Psoas muscle (tissue), 8 donors: Measurements from ENCODE around the gene CCDC8. TPM values are rescaled to one million over a fixed set of nuclear protein-coding genes. Genes with fewer than 3 reads are reported as not detected.
A peak's percentile ranks its signal among the peaks of the same experiment; 100 is the strongest.

Experiments used
- ATAC-seq, 4 donors: fragments of 200-7000 bp; cut with Tn5 transposase; one replicate each; pipeline ENCODE4 v1.9.1; 2020; ENCODE audit warnings: moderate library complexity in 3 of 4, mild to moderate bottlenecking in 2 of 4
- DNase-seq, 2 donors: peaks; one replicate each; pipeline ENCODE4 v3.0.0-alpha.2; 2020
- H3K27ac ChIP-seq: fragments of 200-600 bp; one replicate; pipeline ENCODE4 v1.8.0; 2022
- H3K27me3 ChIP-seq, 3 donors: fragments of 200-600 bp in 1 of 3; one replicate each; pipeline versions ENCODE4 v1.6.1 to v1.8.0; 2013 to 2022; ENCODE audit warnings: low read length in 2 of 3, mild to moderate bottlenecking in 2 of 3, moderate library complexity in 1 of 3; ENCODE audit not compliant: insufficient read depth in 3 of 3
- H3K36me3 ChIP-seq, 2 donors: fragments of 200-600 bp in 1 of 2; one replicate each; pipeline versions ENCODE4 v1.6.1 to v1.8.0; 2013 to 2022; ENCODE audit warnings: low read depth in 1 of 2, mild to moderate bottlenecking in 1 of 2, moderate library complexity in 1 of 2; ENCODE audit not compliant: insufficient read depth in 1 of 2
- H3K4me1 ChIP-seq: fragments of 200-600 bp; one replicate; pipeline ENCODE4 v1.8.0; 2022
- H3K4me3 ChIP-seq: fragments of 200-600 bp; one replicate; pipeline ENCODE4 v1.8.0; 2022; ENCODE audit warnings: mild to moderate bottlenecking
- H3K9me3 ChIP-seq: fragments of 200-600 bp; one replicate; pipeline ENCODE4 v1.8.0; 2022
- CTCF ChIP-seq: fragments of 200-600 bp; IDR thresholded peaks from one replicate; pipeline ENCODE4 v1.8.0; 2022; ENCODE audit warnings: antibody characterized with exemption
- WGBS, 3 donors: extraction: QIAGEN DNeasy Blood & Tissue Kit; methylation state at CpG; one replicate each; pipeline versions ENCODE4 v1.1.6 to v1.1.7; 2013; 5-methylcytosine and 5-hydroxymethylcytosine counted together
- intact Hi-C, 2 donors: fragments of 100-400 bp; cut with DNase I; formaldehyde crosslinking; loops; one replicate each; pipeline versions ENCODE4 v1.11.0 to v1.14.2; 2022
- polyA plus RNA-seq, 3 donors: library from polyadenylated mRNA; stranded (reverse); fragments of 200-250 nt; gene quantifications; one replicate each; pipeline ENCODE4 v1.2.3, GENCODE V29; 2013
- total RNA-seq, 4 donors: library from RNA; stranded (reverse); fragmentation: NEBNext Ultra II Directional in 2 of 4; extraction: Animal tissue kit (Norgen Biotek cat#: 25700) in 2 of 4; gene quantifications; one replicate each; pipeline versions ENCODE4 v1.2.1 to v1.2.4, GENCODE V29; 2021 to 2023
- donor health status: healthy with polysubstance abuse.
- donor health status: DM: no; HTN: no; CAD: no; lungs with moderate emphysema.
- donor health status: Bipolar disorder and iron deficiency.
- donor health status: healthy.
- donor health status: DM: yes; HTN: yes; CAD: no.
- donor health status: DM: no; HTN: no; CAD: no.
- donor health status: DM: no; HTN: no; CAD: no.
- donor health status: DM: yes; HTN: yes; CAD: no.

Gene CCDC8
- total and polyA plus RNA-seq, 7 donors, result 0.51 to 7.0 (median 1.6) TPM

- no peak for TF ChIP-seq CTCF
- 86 to 90% (median 87%) methylated on average over 15 of the region's 15 CpGs for WGBS, 3 donors
- Histone ChIP-seq H3K27me3 (no peaks in the 10 kb centered on the region), H3K36me3 (peaks cover 3 to 58% of the 10 kb centered on the region in 2 donors), H3K9me3 (no peaks in the 10 kb centered on the region), H3K27ac (no peak overlapping the region), H3K4me3 (no peak overlapping the region), H3K4me1 (peaks cover 29% of the 10 kb centered on the region)
- DNase-seq, result no peak
- ATAC-seq, result no peak
- intact Hi-C loops, result no loop called here
Observed at GRCh38 chr19:46381756-46382345, 31.5 kb downstream of the CCDC8 start.

- no peak for TF ChIP-seq CTCF
- Histone ChIP-seq H3K27me3 (no peaks in the 10 kb centered on the region), H3K4me3 (no peak overlapping the region), H3K4me1 (peaks cover 29% of the 10 kb centered on the region), H3K27ac (no peak overlapping the region), H3K9me3 (no peaks in the 10 kb centered on the region), H3K36me3 (peaks cover 3 to 59% of the 10 kb centered on the region in 2 donors)
- intact Hi-C loops, result no loop called here
- no peak for DNase-seq
- no peak for ATAC-seq
- 93 to 100% (median 99%) methylated on average over 2 of the region's 2 CpGs for WGBS, 3 donors
Observed at GRCh38 chr19:46381346-46381745, 32.0 kb downstream of the CCDC8 start.

DNA sequence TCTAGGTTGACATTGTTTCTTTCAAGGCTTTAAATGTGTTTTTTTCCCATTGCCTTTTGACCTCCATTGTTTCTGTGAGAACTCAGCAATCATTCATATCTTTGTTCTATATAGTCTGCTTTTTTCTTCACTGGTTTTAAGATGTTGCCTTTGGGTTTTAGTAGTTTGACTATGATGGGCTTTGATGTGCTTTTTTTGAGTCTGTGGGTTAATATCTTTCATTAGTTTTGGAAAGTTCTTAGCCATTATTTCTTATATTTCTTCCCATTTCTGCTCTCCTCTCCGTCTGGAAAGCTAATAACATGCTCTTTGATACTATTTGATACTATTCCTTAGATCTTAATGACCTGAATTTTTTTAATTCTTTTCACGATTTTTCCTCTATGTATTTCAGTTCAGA, 32.7 kb downstream of the CCDC8 start:
- H3K4me3 ChIP-seq, result peak overlapping the region; percentile 35
- WGBS, 3 donors, result 93 to 97% (median 94%) methylated on average over 2 of the region's 2 CpGs
- no peak for DNase-seq
- ATAC-seq, result no peak
- H3K9me3 ChIP-seq, result no peaks in the 10 kb centered on the region
- peaks cover 0 to 64% of the 10 kb centered on the region in 2 donors for H3K36me3 ChIP-seq
- H3K27ac ChIP-seq, result peak overlapping the region; percentile 59
- no peak for TF ChIP-seq CTCF
- H3K27me3 ChIP-seq, result no peaks in the 10 kb centered on the region
- peaks cover 29% of the 10 kb centered on the region for H3K4me1 ChIP-seq
- intact Hi-C loops, result no loop called here

DNA sequence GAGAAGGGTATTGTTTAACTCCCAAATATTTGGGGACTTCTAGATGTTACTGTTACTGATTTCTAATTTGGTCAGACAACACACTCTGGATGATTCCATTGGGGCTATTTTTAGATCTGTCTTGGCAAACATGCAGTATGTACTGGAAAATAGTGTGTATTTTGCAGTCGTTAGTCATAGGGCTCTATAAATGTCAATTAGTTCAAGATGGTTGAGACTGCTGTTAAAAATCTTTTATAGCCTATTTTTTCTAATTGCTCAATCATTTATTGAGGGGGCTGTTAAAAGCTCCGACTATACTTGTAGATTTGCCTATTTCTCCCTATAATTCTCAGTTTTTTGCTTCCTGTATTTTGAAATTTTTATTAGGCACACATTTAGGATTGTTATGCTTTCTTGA, 35.1 kb downstream of the CCDC8 start:
- H3K36me3 ChIP-seq, result peaks cover 0 to 43% of the 10 kb centered on the region in 2 donors
- ATAC-seq (peak; percentile 65 to 86 (median 72)), DNase-seq (no peak)
- no peaks in the 10 kb centered on the region for H3K9me3 ChIP-seq
- 16 to 24% (median 22%) methylated on average over 2 of the region's 2 CpGs for WGBS, 3 donors
- intact Hi-C loops, result no loop called here
- no peak for TF ChIP-seq CTCF
- H3K27ac ChIP-seq, result peak overlapping the region; percentile 73
- peaks cover 42% of the 10 kb centered on the region for H3K4me1 ChIP-seq
- no peaks in the 10 kb centered on the region for H3K27me3 ChIP-seq
- H3K4me3 ChIP-seq, result peak overlapping the region; percentile 11
